HG02571 (cell line): ENCODE measurements around the gene ANKS1B.
A peak's percentile ranks its signal among the peaks of the same experiment; 100 is the strongest.
"Not testable (repeated sequence)": the region's sequence is repeated elsewhere in the genome, so short reads cannot be mapped to it uniquely, and the experiment has no call there.

Experiments used
- ATAC-seq: cut with Tn5 transposase; IDR thresholded peaks from one replicate; pipeline ENCODE4 v1.9.1; 2021; ENCODE audit warnings: mild to moderate bottlenecking, moderate library complexity; ENCODE audit not compliant: unreplicated experiment

The ANKS1B gene

DNA sequence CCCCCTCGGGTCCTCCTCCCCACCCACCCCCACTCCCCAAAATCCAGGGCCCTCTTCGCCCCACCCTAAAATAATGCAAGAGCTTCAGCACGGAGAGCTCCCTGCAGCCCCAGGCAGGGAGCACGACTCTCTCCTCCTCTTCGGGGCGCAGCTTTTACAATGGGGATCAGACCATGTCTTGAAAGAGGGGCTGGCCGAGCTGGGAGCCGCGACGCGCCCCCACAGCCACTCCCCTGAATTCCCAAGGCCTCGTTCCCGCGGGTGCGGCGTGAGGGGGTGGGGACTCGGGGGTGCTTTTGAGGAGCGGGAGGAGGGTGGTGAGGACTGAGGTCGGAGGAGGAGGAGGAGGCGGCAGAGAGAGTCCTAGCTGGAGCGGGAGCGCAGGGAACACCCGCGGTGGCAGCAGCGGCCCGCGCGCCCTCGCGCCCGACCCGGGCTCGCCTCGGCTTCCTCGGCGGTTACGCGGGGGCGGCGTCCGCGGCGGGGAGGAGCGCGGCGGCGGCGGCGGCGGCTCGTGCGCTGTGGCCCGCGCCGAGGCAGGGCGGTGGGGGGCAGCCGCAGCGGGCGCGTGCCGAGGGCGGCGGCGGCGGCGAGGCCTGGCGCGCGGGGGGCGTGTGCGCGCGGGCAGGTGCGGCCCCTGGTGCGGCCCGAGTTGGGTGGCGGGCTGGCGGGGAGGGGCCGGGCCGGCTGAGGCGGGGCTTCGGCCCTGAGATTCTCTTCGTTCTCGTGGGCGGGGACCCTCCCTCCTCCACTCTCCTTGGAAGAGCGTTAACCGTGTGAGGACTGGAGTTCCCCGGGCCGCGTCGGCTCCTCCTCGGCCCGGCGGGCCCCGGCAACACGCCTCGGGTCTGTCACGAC lies at the start of gene ANKS1B:
Gene ANKS1B, minus strand, starts transcription at position 666 of the 858 bp plus-strand sequence. CDS start 699 bp downstream, outside the sequence.
- peak; percentile 66 for ATAC-seq

GRCh38 chr12:100031836-100032235 lies 47.1 kb upstream of the ANKS1B start:
- ATAC-seq: no peak

DNA sequence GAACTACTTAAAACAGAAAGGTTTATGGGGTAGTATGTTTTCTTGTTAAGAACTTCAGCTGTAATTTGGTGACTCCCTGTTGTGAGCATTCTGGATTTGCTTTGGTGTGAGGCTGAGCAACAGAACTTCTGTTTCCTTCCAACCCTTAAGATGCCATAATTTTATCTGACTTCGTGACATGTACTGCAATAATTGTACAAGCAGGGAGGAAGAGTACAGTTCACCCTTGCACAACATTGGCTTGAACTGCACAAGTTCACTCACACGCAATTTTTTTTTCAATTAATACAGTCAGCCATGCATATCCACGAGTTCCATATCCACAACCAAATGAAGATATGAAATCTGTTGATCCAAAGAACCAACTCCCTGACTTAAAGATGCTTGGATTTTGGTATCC lies 42.9 kb upstream of the ANKS1B start:
- ATAC-seq: no peak

- ATAC-seq: no peak
These were observed 41.5 kb upstream of the ANKS1B start for GRCh38 chr12:100026241-100026640.

DNA sequence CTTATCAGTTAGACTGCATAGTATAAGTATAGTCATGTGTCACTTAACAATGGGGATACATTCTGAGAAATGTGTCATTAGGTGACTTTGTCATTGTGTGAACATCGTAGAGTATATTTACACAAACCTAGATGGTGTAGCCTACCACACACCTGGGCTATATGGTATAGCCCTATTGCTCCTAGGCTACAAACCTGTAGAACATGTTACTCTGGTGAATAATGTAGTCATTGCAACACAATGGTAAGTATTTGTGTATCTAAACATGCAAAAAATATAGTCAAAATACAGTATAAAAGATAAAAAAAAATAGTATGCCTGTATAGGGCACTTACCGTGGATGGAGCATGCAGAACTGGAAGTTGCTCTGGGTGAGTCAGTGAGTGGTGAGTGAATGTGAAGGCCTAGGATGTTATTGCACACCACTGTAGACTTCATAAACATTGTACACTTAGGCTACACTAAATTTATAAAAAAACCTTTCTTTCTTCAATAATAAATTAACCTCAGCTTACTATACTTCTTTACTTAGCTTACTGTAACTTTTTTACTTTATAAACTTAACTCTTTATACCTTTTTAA lies 40.3 kb upstream of the ANKS1B start:
- ATAC-seq: no peak

GRCh38 chr12:100020370-100020769 lies 35.6 kb upstream of the ANKS1B start:
- no peak for ATAC-seq

- no peak for ATAC-seq
These were observed 32.3 kb upstream of the ANKS1B start for GRCh38 chr12:100017056-100017455.

DNA sequence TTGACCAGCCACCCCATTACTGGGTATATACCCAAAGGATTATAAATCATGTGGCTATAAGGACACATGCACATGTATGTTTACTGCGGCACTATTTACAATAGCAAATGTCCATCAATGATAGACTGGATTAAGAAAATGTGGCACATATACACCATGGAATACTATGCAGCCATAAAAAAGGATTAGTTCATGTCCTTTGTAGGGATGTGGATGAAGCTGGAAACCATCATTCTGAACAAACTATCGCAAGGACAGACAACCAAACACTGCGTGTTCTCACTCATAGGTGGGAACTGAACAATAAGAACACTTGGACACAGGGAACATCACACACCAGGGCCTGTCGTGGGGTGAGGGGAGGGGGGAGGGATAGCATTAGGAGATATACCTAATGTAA lies 31.6 kb upstream of the ANKS1B start:
- ATAC-seq: not testable (repeated sequence)

DNA sequence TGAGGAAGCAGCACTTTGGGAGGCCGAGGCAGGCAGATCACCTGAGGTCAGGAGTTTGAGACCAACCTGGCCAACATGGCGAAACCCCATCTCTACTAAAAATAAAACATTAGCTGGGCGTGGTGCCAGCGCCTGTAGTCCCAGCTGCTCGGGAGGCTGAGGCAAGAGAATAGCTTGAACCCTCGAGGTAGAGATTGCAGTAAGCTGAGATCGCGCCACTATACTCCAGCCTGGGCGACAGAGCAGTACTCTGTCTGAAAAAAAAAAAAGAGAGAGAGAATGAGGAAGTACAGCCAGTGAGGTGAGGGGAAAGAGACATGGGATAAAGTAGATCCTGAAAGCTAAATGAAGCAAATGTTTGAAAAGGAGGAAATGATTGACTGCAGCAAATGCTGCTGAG lies 21.1 kb upstream of the ANKS1B start:
- ATAC-seq: not testable (repeated sequence)

- no peak for ATAC-seq
These were observed 13.1 kb upstream of the ANKS1B start for GRCh38 chr12:99997806-99998205.

DNA sequence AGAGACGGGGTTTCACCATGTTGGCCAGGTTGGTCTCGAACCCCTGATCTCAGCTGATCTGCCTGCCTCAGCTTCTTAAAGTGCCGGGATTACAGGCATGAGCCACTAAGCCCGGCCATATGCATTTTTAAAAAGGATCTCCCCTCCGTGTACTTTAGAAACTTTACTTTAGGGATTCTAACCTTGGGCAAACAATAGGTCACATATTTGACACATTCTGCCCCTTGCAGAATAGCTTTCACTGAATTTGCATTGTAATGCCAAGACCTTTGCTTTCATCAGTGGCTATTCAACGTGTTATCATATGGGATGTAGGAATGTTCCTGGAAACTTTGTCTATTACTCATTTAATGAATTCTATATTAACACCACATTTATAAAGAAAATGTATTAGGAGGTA lies 11.4 kb upstream of the ANKS1B start:
- no peak for ATAC-seq

GRCh38 chr12:99985631-99986030 lies 895 bp upstream of the ANKS1B start:
- no peak for ATAC-seq

- ATAC-seq: no peak
These were observed 414 bp upstream of the ANKS1B start for GRCh38 chr12:99985129-99985570.

- ATAC-seq: no peak
These were observed 1.1 kb downstream of the ANKS1B start for GRCh38 chr12:99983456-99984258.

DNA sequence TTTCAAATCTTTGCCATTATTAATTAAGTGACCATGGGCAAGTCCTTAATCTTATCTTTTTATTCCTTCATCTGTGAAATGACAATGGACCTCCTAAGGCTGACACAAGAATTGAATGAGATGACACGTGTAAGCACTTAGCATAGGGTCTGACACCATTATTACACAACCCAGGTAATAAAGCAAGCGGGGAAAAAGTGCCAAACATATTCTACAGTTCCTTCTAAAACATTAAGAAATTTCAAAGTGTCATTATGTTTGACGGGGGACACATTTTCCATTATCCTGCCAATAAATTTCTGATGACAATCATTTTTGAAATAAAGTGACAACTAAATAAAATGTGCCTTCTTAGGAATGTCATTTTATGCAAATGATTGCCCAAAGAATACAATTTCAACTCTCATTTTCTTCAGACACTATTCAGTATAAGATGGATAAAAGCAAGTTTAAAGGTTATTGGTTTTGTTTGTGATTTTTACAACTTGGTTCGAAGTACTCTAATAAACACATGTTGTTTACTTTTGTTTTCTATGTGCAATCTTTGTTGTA lies 3.0 kb downstream of the ANKS1B start:
- no peak for ATAC-seq

DNA sequence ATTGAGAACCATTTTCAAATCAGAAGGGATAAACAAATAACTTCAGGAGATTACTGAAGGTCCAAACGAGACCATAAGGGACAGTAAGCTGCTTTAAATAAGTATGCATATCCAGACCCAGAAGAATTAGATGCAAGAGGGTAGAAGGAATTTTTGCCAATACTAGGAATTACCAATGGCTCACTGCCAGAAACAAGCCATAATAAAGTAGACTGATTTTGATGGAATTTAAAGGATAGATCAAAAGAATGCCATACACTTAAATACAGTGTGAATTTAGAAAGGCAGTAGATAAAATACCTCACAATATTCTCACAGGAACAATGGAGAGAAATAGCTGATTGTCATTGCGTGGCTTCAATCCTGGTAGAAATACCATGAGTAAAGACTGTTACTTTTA lies 5.3 kb downstream of the ANKS1B start:
- no peak for ATAC-seq

DNA sequence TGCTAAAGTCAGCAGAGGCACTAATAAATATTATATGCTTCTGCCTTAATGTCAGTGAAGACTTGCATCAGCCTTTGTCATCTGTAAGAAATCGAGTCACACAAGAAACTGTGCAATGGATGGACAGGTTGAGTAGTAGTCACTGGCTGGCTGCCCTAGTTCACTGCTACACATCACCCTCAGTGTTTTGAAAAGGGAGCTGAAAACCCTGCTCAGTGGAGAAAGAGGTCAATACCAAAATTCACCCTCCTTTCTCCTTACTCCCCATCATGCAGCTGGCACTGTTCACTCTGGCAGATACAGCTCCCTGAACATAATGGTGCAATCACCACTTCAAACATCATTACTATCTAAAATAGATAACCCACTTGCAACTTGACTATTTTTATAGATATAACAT lies 6.6 kb downstream of the ANKS1B start:
- no peak for ATAC-seq

- no peak for ATAC-seq
These were observed 7.2 kb downstream of the ANKS1B start for GRCh38 chr12:99977550-99977949.

- no peak for ATAC-seq
These were observed 8.0 kb downstream of the ANKS1B start for GRCh38 chr12:99976762-99977161.

- ATAC-seq: no peak
These were observed 9.4 kb downstream of the ANKS1B start for GRCh38 chr12:99975321-99975720.

- ATAC-seq: no peak
These were observed 10.6 kb downstream of the ANKS1B start for GRCh38 chr12:99974146-99974545.
